Measurements from ENCODE around the gene BEND4. TPM values are rescaled to one million over a fixed set of nuclear protein-coding genes. Genes with fewer than 3 reads are reported as not detected.

Gene BEND4
- total RNA-seq, 1 experiment from 2014 or later = 0.13 TPM

DNA sequence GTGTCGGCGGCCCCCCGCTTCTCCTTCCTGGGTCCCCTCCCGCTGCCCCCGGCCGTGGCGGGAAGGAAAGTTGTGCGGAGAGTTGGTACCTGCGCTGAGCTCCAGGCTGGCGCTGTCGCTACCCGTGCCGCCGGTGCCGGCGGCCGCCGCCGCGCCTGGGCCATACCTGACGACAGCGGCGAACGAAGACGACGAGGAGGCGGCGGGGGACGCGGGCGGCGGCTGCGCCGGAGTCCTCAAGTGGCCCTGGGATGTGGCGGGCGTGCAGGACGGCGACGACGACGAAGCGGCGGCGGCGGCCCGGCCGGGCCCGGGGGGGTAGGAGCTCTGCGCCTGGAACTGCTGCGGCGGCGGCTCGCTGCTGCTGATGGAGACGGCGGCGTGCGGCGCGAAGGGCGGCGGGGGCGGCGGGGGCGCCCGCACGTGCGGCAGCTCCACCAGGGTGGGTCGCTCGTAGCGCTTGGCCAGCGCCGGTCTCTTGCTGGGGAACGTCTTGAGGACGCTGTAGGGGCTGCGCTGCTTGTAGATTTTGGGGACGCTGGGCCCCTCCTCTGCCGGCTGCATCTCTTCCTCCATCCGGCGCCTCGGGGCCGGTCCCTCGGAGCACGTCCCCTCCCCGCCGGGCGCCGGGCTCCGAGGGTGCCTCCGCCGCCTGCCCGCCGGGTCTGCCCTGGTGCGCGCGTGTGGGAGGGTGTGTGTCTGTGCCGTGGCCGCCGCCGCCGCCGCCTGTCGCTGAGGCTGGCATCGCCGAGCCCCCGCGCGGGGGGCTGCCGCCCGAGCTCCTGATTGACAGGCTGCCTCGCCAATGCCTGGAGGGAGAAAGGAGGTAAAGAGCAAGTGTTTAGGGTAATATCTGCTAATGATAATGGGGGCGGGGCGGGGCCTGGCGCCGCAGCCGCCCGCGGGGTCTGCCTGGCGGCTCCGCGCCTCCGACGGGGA, 618 bp downstream of the BEND4 start:
- H3K27ac ChIP-seq (ENCODE audit: low read depth, low read length, poor library complexity, severe bottlenecking) = no peak overlapping the region
- TF ChIP-seq EZH2 (IDR thresholded peaks at IDR 0.05; ENCODE audit: borderline replicate concordance, low read depth, low read length, poor library complexity, severe bottlenecking) = peak; percentile 76
- no peak for TF ChIP-seq CTCF (conservative IDR thresholded peaks at IDR 0.05; ENCODE audit: low read depth, low read length)
- POLR2A ChIA-PET (ENCODE audit: low non-redundant PET) = no interaction called here
- BruUV-seq (replicated peaks) = no TSS peak
- peak; percentile 69 for DNase-seq (ENCODE audit: low spot score)
- CTCF ChIA-PET = no interaction called here
- H3K4me1 ChIP-seq (ENCODE audit: insufficient read depth, low read length, poor library complexity, severe bottlenecking) = peaks cover 12% of the 10 kb centered on the region
- H3K9me3 ChIP-seq (ENCODE audit: low read depth, low read length, poor library complexity, severe bottlenecking) = no peaks in the 10 kb centered on the region
- H3K36me3 ChIP-seq (ENCODE audit: insufficient read depth, low read length, poor library complexity, severe bottlenecking) = no peaks in the 10 kb centered on the region
- peaks cover 97% of the 10 kb centered on the region for H3K27me3 ChIP-seq (replicated peaks; ENCODE audit: insufficient read depth, low read depth, low read length, poor library complexity)
- peak overlapping the region; percentile 50 for H3K4me3 ChIP-seq (ENCODE audit: low read depth, low read length, poor library complexity, severe bottlenecking)
- intact Hi-C loops (cut with micrococcal nuclease; ENCODE audit: unreplicated experiment) = no loop called here

DNA sequence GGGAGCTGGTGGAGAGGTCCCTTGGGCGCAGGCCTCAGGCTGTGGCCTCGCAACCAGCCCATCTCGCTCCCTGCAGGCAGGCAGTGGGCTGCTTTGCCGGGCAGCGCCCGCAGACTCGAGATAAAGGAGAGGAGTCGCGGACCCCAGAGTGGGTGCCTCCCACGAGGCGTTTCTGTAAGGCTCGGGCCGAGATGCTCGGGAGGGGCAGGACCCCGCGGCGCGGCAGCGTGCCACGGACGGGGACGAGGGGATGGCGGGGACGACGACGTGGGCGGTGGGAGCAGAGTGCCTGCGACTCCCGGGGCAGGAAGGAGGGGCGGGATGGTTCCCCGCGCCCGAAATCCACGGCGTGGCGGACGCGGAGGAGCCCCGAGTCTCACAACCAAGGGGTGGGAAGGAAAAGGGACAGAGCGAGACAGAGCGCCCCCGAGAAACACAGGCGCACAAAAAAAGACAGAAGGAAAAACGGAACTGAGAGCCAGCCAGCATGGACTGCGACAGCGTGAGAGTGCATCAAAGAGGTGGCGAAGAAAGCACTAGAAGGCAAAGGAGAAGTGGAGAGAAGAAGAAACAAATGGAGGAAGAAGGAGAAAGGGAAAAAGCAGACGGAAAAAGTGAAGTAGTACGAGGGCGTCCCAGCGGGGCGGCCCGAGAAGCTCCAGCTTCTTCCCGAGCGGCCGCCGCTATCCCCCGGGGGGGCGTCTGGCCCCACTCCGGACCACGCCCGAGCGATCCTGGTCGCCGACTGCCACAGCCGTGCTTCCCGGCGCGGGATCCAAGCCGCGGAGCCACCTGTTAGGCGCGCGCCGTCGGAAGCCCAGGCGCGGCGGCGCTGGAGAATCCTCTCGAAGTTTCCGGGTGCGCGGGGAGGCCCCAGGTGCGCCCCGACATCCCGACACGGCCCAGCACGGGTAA, 1.5 kb downstream of the BEND4 start:
- intact Hi-C loops (cut with micrococcal nuclease; ENCODE audit: unreplicated experiment) = no loop called here
- Histone ChIP-seq H3K4me3 (ENCODE audit: low read depth, low read length, poor library complexity, severe bottlenecking) (peak overlapping the region; percentile 50), H3K9me3 (ENCODE audit: low read depth, low read length, poor library complexity, severe bottlenecking) (no peaks in the 10 kb centered on the region), H3K36me3 (ENCODE audit: insufficient read depth, low read length, poor library complexity, severe bottlenecking) (no peaks in the 10 kb centered on the region), H3K27ac (ENCODE audit: low read depth, low read length, poor library complexity, severe bottlenecking) (no peak overlapping the region), H3K4me1 (ENCODE audit: insufficient read depth, low read length, poor library complexity, severe bottlenecking) (peaks cover 12% of the 10 kb centered on the region), H3K27me3 (replicated peaks; ENCODE audit: insufficient read depth, low read depth, low read length, poor library complexity) (peaks cover 98% of the 10 kb centered on the region)
- no TSS peak for BruUV-seq (replicated peaks)
- POLR2A ChIA-PET (ENCODE audit: low non-redundant PET) = no interaction called here
- CTCF ChIA-PET = no interaction called here
- peak; percentile 92 for TF ChIP-seq EZH2 (IDR thresholded peaks at IDR 0.05; ENCODE audit: borderline replicate concordance, low read depth, low read length, poor library complexity, severe bottlenecking)
- no peak for TF ChIP-seq CTCF (conservative IDR thresholded peaks at IDR 0.05; ENCODE audit: low read depth, low read length)
- DNase-seq (ENCODE audit: low spot score) = no peak

- CTCF ChIA-PET = no interaction called here
- Histone ChIP-seq H3K27me3 (replicated peaks; ENCODE audit: insufficient read depth, low read depth, low read length, poor library complexity) (peaks cover 93% of the 10 kb centered on the region), H3K27ac (ENCODE audit: low read depth, low read length, poor library complexity, severe bottlenecking) (no peak overlapping the region), H3K36me3 (ENCODE audit: insufficient read depth, low read length, poor library complexity, severe bottlenecking) (no peaks in the 10 kb centered on the region), H3K4me1 (ENCODE audit: insufficient read depth, low read length, poor library complexity, severe bottlenecking) (peaks cover 12% of the 10 kb centered on the region), H3K4me3 (ENCODE audit: low read depth, low read length, poor library complexity, severe bottlenecking) (no peak overlapping the region), H3K9me3 (ENCODE audit: low read depth, low read length, poor library complexity, severe bottlenecking) (no peaks in the 10 kb centered on the region)
- DNase-seq (ENCODE audit: low spot score) = no peak
- BruUV-seq (replicated peaks) = no TSS peak
- TF ChIP-seq CTCF (conservative IDR thresholded peaks at IDR 0.05; ENCODE audit: low read depth, low read length) = no peak
- TF ChIP-seq EZH2 (IDR thresholded peaks at IDR 0.05; ENCODE audit: borderline replicate concordance, low read depth, low read length, poor library complexity, severe bottlenecking) = no peak
- intact Hi-C loops (cut with micrococcal nuclease; ENCODE audit: unreplicated experiment) = no loop called here
- POLR2A ChIA-PET (ENCODE audit: low non-redundant PET) = no interaction called here
These were observed 3.5 kb downstream of the BEND4 start for GRCh38 chr4:42149004-42149403.

Measured in A673 (cell line).